BLaER1 treated with 17β-estradiol and CSF1 and Interleukin-3, amounts not matched to agents 10 nM and 100 nM (cell line): ENCODE measurements around the gene CYTH1.

Experiments
- H3K27ac ChIP-seq, 11 experiments: shearing (Covaris generic); formaldehyde crosslinking; 2 replicates each; pipeline ENCODE4 v1.8.1; 2022
- H3K27me3 ChIP-seq, 11 experiments: shearing (Covaris generic); formaldehyde crosslinking; 2 replicates each; pipeline ENCODE4 v1.8.1; 2022
- H3K36me3 ChIP-seq, 11 experiments: shearing (Covaris generic); formaldehyde crosslinking; 2 replicates each; pipeline ENCODE4 v1.8.1; 2022
- H3K4me1 ChIP-seq, 10 experiments: shearing (Covaris generic); formaldehyde crosslinking; 2 replicates each; pipeline ENCODE4 v1.8.1; 2022
- H3K4me2 ChIP-seq, 11 experiments: shearing (Covaris generic); formaldehyde crosslinking; 2 replicates each; pipeline ENCODE4 v1.8.1; 2022
- H3K4me3 ChIP-seq, 10 experiments: shearing (Covaris generic); formaldehyde crosslinking; 2 replicates each; pipeline ENCODE4 v1.8.1; 2022
- H3K9ac ChIP-seq, 11 experiments: shearing (Covaris generic); formaldehyde crosslinking; 2 replicates each; pipeline ENCODE4 v1.8.1; 2022
- H3K9me3 ChIP-seq, 11 experiments: shearing (Covaris generic); formaldehyde crosslinking; replicated peaks in 1 of 11; 2 replicates each; pipeline ENCODE4 v1.8.1; 2022
- H4K20me1 ChIP-seq, 11 experiments: shearing (Covaris generic); formaldehyde crosslinking; 2 replicates each; pipeline ENCODE4 v1.8.1; 2022
- Cebpa-rat ChIP-seq, 11 experiments: shearing (Covaris generic); IDR thresholded peaks; 2 replicates each; pipeline ENCODE4 v1.8.1; 2022

CYTH1 gene

DNA sequence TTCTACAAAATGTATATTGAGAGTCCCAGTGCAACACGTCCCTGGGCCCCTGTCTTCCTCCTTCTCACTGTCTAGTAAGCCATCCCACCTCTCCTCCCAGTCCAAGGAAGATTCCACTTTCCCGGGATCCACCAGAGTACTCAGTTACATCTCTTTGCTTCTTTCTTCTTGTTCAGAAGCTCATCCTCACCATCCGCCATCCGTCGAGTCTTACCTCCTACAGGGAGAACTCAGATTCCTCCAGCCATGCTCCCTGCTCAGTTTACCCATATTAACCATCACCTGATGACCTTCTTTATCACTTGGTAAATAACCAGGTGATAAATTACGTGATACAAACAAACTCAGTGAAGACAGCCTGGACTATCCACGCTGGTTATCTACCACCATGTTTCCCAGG, 57.1 kb downstream of the CYTH1 start:
- no peaks in the 10 kb centered on the region for H3K9me3 ChIP-seq
- peak overlapping the region; percentile 90 to 99 (median 97) for H3K4me2 ChIP-seq
- peaks cover 0 to 51% (median 11%) of the 10 kb centered on the region in 11 experiments; a peak in 15 of 22 replicates for H3K36me3 ChIP-seq
- peak overlapping the region in 9 of 11 experiments; percentile 13 to 84 (median 59); a peak in 14 of 22 replicates for H3K27ac ChIP-seq
- H4K20me1 ChIP-seq: peaks cover 37 to 100% (median 99%) of the 10 kb centered on the region in 11 experiments
- peaks cover 100% of the 10 kb centered on the region in 10 experiments for H3K4me1 ChIP-seq
- no peak overlapping the region for H3K4me3 ChIP-seq
- H3K27me3 ChIP-seq: no peaks in the 10 kb centered on the region
- H3K9ac ChIP-seq: peak overlapping the region in 9 of 11 experiments; percentile 8 to 74 (median 58); a peak in 10 of 22 replicates
- no peak for TF ChIP-seq Cebpa-rat (IDR thresholded peaks at IDR 0.05)

DNA sequence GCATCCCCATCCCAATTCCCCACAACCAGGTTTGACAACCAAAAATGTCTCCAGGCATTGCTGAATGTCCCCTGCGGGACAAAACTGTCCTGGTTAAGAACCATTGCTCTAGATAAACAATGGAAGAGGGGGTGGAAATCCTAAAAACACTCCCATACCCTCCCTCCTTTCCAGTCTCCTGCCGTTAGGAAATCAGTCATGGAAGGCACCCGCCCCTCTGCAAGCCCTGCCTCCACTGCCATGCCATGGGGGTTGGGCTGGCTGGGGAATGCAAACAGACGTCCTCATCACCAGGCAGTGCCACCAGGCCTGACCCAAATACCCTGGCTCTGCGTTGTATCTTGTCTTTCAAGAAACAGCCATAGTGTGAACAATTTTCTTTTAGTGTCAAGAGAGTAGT, 57.5 kb downstream of the CYTH1 start:
- peak overlapping the region in 1 of 10 experiments; percentile 4; a peak in 1 of 20 replicates for H3K4me3 ChIP-seq
- peak overlapping the region in 9 of 11 experiments; percentile 13 to 84 (median 59); a peak in 16 of 22 replicates for H3K27ac ChIP-seq
- H3K4me2 ChIP-seq: peak overlapping the region; percentile 90 to 99 (median 97)
- peaks cover 100% of the 10 kb centered on the region in 10 experiments for H3K4me1 ChIP-seq
- no peak for TF ChIP-seq Cebpa-rat (IDR thresholded peaks at IDR 0.05)
- H3K36me3 ChIP-seq: peaks cover 0 to 51% (median 11%) of the 10 kb centered on the region in 11 experiments; a peak in 15 of 22 replicates
- peaks cover 37 to 100% (median 100%) of the 10 kb centered on the region in 11 experiments for H4K20me1 ChIP-seq
- no peaks in the 10 kb centered on the region for H3K9me3 ChIP-seq
- H3K9ac ChIP-seq: peak overlapping the region in 8 of 11 experiments; percentile 44 to 74 (median 66); a peak in 14 of 22 replicates
- no peaks in the 10 kb centered on the region for H3K27me3 ChIP-seq

- peak overlapping the region in 4 of 10 experiments; percentile 15 to 39 (median 32); a peak in 4 of 20 replicates for H3K4me3 ChIP-seq
- TF ChIP-seq Cebpa-rat (IDR thresholded peaks at IDR 0.05): no peak
- H3K4me2 ChIP-seq: peak overlapping the region; percentile 90 to 99 (median 97)
- peak overlapping the region in 9 of 11 experiments; percentile 13 to 84 (median 59); a peak in 15 of 22 replicates for H3K27ac ChIP-seq
- no peaks in the 10 kb centered on the region for H3K27me3 ChIP-seq
- peaks cover 0 to 50% (median 11%) of the 10 kb centered on the region in 11 experiments; a peak in 15 of 22 replicates for H3K36me3 ChIP-seq
- peaks cover 37 to 100% (median 99%) of the 10 kb centered on the region in 11 experiments for H4K20me1 ChIP-seq
- H3K4me1 ChIP-seq: peaks cover 100% of the 10 kb centered on the region in 10 experiments
- H3K9me3 ChIP-seq: no peaks in the 10 kb centered on the region
- peak overlapping the region; percentile 34 to 74 (median 58); a peak in 17 of 22 replicates for H3K9ac ChIP-seq
Observed at GRCh38 chr17:78723957-78724356, 58.1 kb downstream of the CYTH1 start.

DNA sequence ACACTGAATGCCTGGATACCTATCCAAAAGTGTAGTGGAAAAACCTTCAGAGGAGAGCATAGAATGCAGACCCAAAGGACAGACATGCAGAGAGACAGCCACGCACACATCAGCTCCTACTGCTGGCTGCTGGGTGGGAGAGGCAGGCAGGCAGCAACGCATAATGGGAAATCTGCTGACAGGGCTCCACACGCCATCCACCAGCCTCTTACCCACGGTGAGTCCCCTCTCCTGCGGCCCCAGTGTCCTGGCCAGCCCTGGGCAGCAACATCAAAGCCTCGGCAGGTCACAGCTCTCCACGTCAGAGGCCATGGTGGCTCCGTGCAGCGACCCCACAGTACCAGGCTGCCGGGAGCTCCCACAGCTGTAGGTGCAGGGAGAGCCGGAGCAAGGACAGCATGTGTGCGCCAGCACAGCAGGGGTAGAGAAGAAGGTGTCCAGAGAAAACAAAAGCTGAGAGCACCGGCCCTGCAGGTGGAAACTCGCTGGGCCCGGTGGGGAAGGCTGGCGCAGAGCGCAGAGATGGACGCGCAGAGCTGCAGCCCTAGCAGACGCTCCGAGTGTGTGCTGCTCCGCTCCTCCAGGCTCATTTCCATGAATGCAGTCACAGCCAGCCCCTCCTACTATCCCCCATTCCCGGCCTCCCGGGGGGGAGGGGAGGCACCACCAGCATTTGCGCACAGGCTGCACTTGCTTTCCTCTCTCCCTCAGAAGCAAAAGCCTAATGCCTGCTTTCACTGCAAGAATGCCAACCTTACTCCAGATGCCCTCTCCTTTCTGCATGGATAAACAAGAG, 58.9 kb downstream of the CYTH1 start:
- Histone ChIP-seq H3K4me3 (peak overlapping the region in 8 of 10 experiments; percentile 7 to 39 (median 14); a peak in 11 of 20 replicates), H3K27ac (peak overlapping the region; percentile 12 to 84 (median 58); a peak in 19 of 22 replicates), H3K4me1 (peaks cover 100% of the 10 kb centered on the region in 10 experiments), H3K27me3 (no peaks in the 10 kb centered on the region), H3K9me3 (no peaks in the 10 kb centered on the region), H3K4me2 (peak overlapping the region; percentile 90 to 99 (median 97)), H4K20me1 (peaks cover 37 to 100% (median 100%) of the 10 kb centered on the region in 11 experiments), H3K36me3 (peaks cover 0 to 45% (median 11%) of the 10 kb centered on the region in 11 experiments; a peak in 15 of 22 replicates), H3K9ac (peak overlapping the region; percentile 44 to 75 (median 58); a peak in 20 of 22 replicates)
- TF ChIP-seq Cebpa-rat (IDR thresholded peaks at IDR 0.05): no peak

DNA sequence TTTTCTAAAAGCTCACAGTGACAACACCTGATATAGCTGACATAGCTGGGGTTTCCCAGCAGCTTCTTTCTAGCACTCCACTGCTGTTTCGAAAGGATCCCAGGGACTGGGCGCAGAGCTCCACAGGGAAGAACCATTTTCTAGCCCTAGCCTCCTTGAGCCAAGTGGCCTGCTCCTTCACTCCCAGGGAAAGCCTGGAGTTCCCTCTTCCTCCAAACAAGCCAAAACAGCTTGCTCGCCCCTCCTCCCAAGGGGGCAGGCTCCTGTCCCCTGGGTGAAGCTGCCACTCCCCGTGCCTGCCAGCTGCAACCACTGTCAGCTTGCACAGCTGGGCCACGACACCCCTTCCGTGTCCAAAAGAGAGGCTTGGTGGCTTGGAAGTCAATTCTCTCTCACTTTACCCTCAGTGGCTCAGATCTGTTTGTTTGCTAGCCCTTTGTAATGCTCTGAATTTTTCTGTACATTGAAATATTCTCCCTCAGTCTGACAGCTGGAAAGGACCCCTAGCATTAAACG, 59.8 kb downstream of the CYTH1 start:
- Histone ChIP-seq H3K9me3 (no peaks in the 10 kb centered on the region), H3K4me1 (peaks cover 100% of the 10 kb centered on the region in 10 experiments), H3K27me3 (no peaks in the 10 kb centered on the region), H3K4me3 (peak overlapping the region in 6 of 10 experiments; percentile 7 to 38 (median 13); a peak in 4 of 20 replicates), H3K4me2 (peak overlapping the region; percentile 90 to 99 (median 97)), H3K27ac (peak overlapping the region; percentile 12 to 84 (median 58); a peak in 18 of 22 replicates), H3K36me3 (peaks cover 0 to 36% (median 4%) of the 10 kb centered on the region in 11 experiments; a peak in 13 of 22 replicates), H4K20me1 (peaks cover 32 to 100% (median 100%) of the 10 kb centered on the region in 11 experiments), H3K9ac (peak overlapping the region; percentile 44 to 75 (median 58); a peak in 20 of 22 replicates)
- TF ChIP-seq Cebpa-rat (IDR thresholded peaks at IDR 0.05): no peak

DNA sequence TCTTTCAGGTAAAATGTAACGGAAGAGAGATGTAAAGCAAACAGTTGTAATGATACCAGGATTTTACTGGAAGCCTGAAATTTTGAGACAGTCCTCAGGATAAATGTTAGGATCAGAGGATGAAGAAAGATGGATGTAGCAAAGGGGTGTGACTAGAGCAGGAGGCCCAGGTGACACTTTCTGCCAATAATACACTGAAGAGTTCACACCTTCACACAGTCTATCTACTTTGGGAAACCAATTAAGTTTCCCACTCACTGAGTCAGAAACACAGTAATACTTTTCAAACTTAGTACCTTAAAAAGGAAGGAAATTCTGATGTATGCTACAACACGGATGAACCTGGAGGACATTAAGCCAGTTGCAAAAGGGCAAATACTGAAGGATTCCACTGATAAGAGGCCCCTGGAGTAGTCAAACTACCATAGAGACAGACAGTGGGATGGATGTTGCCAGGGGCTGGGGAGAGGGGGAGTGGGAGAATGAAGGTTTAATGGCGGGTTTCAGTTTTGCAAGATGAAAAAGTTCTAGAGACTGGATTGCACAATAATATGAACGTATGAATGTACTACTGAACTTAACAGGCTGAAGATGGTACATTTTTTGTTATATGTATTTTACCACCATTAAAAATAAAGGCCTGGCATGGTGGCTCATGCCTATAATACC, 62.3 kb downstream of the CYTH1 start:
- Histone ChIP-seq H3K9ac (peak overlapping the region in 5 of 11 experiments; percentile 11 to 33 (median 23); a peak in 4 of 22 replicates), H3K27me3 (no peaks in the 10 kb centered on the region), H3K27ac (peak overlapping the region in 8 of 11 experiments; percentile 16 to 89 (median 37); a peak in 12 of 22 replicates), H3K36me3 (peaks cover 0 to 17% (median 0%) of the 10 kb centered on the region in 11 experiments; a peak in 5 of 22 replicates), H4K20me1 (peaks cover 24 to 100% (median 93%) of the 10 kb centered on the region in 11 experiments), H3K4me3 (no peak overlapping the region), H3K4me1 (peaks cover 100% of the 10 kb centered on the region in 10 experiments), H3K9me3 (no peaks in the 10 kb centered on the region), H3K4me2 (peak overlapping the region; percentile 90 to 99 (median 97))
- peak in 9 of 11 experiments; percentile 27 to 87 (median 59); a peak in 12 of 22 replicates for TF ChIP-seq Cebpa-rat (IDR thresholded peaks at IDR 0.05)

DNA sequence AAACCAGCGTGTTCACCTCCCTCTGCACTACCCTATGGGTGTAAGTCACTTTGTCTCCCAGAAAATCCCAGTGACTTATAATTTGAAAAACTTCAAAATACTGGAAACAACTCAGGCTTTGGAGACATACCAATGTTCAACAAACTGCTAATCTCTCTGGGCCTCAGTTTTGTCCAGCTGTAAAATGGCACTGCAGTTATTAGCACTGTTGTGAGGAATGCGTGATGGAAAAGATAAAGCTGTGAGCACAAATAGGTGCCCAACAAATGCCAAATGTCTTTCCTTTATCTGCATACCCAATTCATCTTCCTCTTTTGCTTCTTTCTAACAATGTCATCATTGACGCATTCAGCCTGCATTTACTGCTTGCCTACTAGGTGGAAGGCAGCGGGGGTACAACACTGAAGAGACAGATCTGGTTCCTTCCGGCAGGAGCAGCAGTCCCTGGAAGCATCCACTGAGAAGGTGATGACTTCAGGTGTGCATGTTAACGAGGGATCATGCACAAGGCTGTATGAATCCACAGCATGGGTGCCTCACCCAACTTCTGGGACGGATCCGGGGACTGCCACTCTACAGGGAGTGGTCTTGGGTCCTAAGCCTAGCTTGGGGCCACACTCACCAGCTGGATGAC, 63.4 kb downstream of the CYTH1 start:
- no peak for TF ChIP-seq Cebpa-rat (IDR thresholded peaks at IDR 0.05)
- H3K27me3 ChIP-seq: no peaks in the 10 kb centered on the region
- peaks cover 16 to 100% (median 88%) of the 10 kb centered on the region in 11 experiments for H4K20me1 ChIP-seq
- H3K9ac ChIP-seq: peak overlapping the region in 9 of 11 experiments; percentile 1 to 83 (median 33); a peak in 13 of 22 replicates
- H3K4me2 ChIP-seq: peak overlapping the region; percentile 90 to 99 (median 97)
- peaks cover 0 to 9% (median 0%) of the 10 kb centered on the region in 11 experiments; a peak in 4 of 22 replicates for H3K36me3 ChIP-seq
- peaks cover 100% of the 10 kb centered on the region in 10 experiments for H3K4me1 ChIP-seq
- H3K9me3 ChIP-seq: no peaks in the 10 kb centered on the region
- H3K4me3 ChIP-seq: no peak overlapping the region
- peak overlapping the region in 9 of 11 experiments; percentile 26 to 89 (median 80); a peak in 15 of 22 replicates for H3K27ac ChIP-seq
